ENCODE results near the gene RAB3C.

DNA sequence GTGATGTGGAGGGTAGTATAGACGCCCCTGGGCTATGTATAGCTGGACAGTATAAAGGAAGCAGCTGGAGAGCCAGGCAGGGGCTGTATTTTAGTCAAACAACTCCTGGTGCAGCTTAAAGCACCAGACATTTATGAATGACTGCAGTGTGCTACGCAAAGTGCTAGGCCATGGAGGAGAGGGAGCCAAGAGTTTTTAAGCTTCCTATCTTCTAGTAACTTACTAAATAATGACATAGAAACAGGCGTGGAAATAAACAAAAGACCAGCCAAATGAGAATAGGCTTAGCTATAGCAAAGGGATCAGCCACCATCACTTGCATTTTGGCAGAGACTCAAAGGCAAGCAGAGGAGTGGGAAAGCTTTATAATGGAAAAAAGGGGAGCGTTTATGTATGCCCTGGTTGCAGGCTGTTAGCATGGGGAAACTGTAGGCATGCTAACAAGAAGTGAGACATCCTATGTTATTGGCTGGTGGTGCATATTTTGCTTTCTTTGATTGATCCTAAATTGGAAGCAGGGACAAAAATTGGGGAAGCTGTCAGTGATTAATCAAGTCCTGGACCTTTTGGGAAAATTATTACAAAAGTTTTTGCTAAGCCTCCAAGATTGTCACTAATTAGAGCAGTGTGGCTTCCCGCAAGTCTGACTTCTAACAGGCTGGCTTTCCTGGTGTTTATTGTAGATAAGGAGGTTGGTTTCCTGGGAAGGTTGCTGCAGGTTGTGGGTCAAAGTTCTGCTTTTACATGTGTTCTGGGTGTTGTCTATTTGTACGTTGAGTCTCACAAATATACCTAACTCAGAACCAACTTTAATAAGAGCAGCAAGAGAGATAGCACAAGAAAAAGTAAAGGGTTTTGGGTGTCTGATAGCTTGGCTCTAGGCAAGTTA lies 46.6 kb downstream of the RAB3C start:
- TF ChIP-seq, protein P1, sequence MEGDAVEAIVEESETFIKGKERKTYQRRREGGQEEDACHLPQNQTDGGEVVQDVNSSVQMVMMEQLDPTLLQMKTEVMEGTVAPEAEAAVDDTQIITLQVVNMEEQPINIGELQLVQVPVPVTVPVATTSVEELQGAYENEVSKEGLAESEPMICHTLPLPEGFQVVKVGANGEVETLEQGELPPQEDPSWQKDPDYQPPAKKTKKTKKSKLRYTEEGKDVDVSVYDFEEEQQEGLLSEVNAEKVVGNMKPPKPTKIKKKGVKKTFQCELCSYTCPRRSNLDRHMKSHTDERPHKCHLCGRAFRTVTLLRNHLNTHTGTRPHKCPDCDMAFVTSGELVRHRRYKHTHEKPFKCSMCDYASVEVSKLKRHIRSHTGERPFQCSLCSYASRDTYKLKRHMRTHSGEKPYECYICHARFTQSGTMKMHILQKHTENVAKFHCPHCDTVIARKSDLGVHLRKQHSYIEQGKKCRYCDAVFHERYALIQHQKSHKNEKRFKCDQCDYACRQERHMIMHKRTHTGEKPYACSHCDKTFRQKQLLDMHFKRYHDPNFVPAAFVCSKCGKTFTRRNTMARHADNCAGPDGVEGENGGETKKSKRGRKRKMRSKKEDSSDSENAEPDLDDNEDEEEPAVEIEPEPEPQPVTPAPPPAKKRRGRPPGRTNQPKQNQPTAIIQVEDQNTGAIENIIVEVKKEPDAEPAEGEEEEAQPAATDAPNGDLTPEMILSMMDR (IDR thresholded peaks at IDR 0.05), result no peak
- TF ChIP-seq TCF7L2 (IDR thresholded peaks at IDR 0.05; ENCODE audit: low read depth, low read length), result no peak
- TF ChIP-seq POLR2AphosphoS5 (IDR thresholded peaks at IDR 0.05; ENCODE audit: low read depth, low read length), result no peak
- no peak for TF ChIP-seq SIN3A (IDR thresholded peaks at IDR 0.05; ENCODE audit: borderline replicate concordance, insufficient read depth, low read depth, low read length)

Measured in Panc1 (cell line).